ENCODE results near the gene PMVK.
"Not testable (repeated sequence)": the region's sequence is repeated elsewhere in the genome, so short reads cannot be mapped to it uniquely, and the experiment has no call there.

PMVK gene

GRCh38 chr1:154913273-154913672 is 23.2 kb downstream of the PMVK start:
- H3K4me3 Mint-ChIP-seq, result no peak overlapping the region
- H3K27ac Mint-ChIP-seq, result no peak overlapping the region
- H3K4me1 Mint-ChIP-seq, result no peaks in the 10 kb centered on the region
- H3K27me3 Mint-ChIP-seq, result no peaks in the 10 kb centered on the region
- peaks cover 4% of the 10 kb centered on the region for H3K9me3 Mint-ChIP-seq
- H3K36me3 Mint-ChIP-seq, result peaks cover 6% of the 10 kb centered on the region

GRCh38 chr1:154912755-154913154 is 23.8 kb downstream of the PMVK start:
- H3K36me3 Mint-ChIP-seq, result peaks cover 6% of the 10 kb centered on the region
- no peak overlapping the region for H3K27ac Mint-ChIP-seq

GRCh38 chr1:154911691-154912550 is 24.6 kb downstream of the PMVK start:
- H3K9me3 Mint-ChIP-seq, result peaks cover 4% of the 10 kb centered on the region
- peaks cover 5% of the 10 kb centered on the region for H3K36me3 Mint-ChIP-seq
- H3K27me3 Mint-ChIP-seq, result no peaks in the 10 kb centered on the region
- H3K27ac Mint-ChIP-seq, result no peak overlapping the region
- no peak overlapping the region for H3K4me3 Mint-ChIP-seq
- no peaks in the 10 kb centered on the region for H3K4me1 Mint-ChIP-seq

More at GRCh38 chr1:154912755-154913154, 23.8 kb downstream of the PMVK start:
- H3K27me3 Mint-ChIP-seq, result no peaks in the 10 kb centered on the region
- peaks cover 4% of the 10 kb centered on the region for H3K9me3 Mint-ChIP-seq
- no peaks in the 10 kb centered on the region for H3K4me1 Mint-ChIP-seq
- no peak overlapping the region for H3K4me3 Mint-ChIP-seq

- no peaks in the 10 kb centered on the region for H3K4me1 Mint-ChIP-seq
- no peaks in the 10 kb centered on the region for H3K36me3 Mint-ChIP-seq
- no peak overlapping the region for H3K4me3 Mint-ChIP-seq
- H3K27ac Mint-ChIP-seq, result no peak overlapping the region
- H3K9me3 Mint-ChIP-seq, result no peaks in the 10 kb centered on the region
- H3K27me3 Mint-ChIP-seq, result no peaks in the 10 kb centered on the region
Observed at GRCh38 chr1:154910851-154911250, 25.7 kb downstream of the PMVK start.

- Mint-ChIP-seq H3K4me3 (no peak overlapping the region), H3K27me3 (no peaks in the 10 kb centered on the region), H3K27ac (no peak overlapping the region), H3K36me3 (no peaks in the 10 kb centered on the region), H3K9me3 (no peaks in the 10 kb centered on the region), H3K4me1 (no peaks in the 10 kb centered on the region)
Observed at GRCh38 chr1:154908937-154909336, 27.6 kb downstream of the PMVK start.

- H3K4me3 Mint-ChIP-seq, H3K9me3 Mint-ChIP-seq, H3K27ac Mint-ChIP-seq, H3K36me3 Mint-ChIP-seq, H3K27me3 Mint-ChIP-seq, H3K4me1 Mint-ChIP-seq: not testable (repeated sequence)
Observed at GRCh38 chr1:154908129-154908528, 28.4 kb downstream of the PMVK start.

- Mint-ChIP-seq H3K27me3 (no peaks in the 10 kb centered on the region), H3K27ac (no peak overlapping the region), H3K9me3 (no peaks in the 10 kb centered on the region), H3K36me3 (no peaks in the 10 kb centered on the region), H3K4me3 (no peak overlapping the region), H3K4me1 (no peaks in the 10 kb centered on the region)
Observed at GRCh38 chr1:154906621-154907081, 29.9 kb downstream of the PMVK start.

GRCh38 chr1:154902938-154903566 is 33.5 kb downstream of the PMVK start:
- H3K4me3 Mint-ChIP-seq, result no peak overlapping the region
- no peaks in the 10 kb centered on the region for H3K9me3 Mint-ChIP-seq
- no peaks in the 10 kb centered on the region for H3K36me3 Mint-ChIP-seq
- H3K4me1 Mint-ChIP-seq, result no peaks in the 10 kb centered on the region
- H3K27me3 Mint-ChIP-seq, result no peaks in the 10 kb centered on the region
- H3K27ac Mint-ChIP-seq, result no peak overlapping the region

GRCh38 chr1:154901591-154901990 is 34.9 kb downstream of the PMVK start:
- Mint-ChIP-seq H3K27ac (no peak overlapping the region), H3K4me1 (no peaks in the 10 kb centered on the region), H3K27me3 (no peaks in the 10 kb centered on the region), H3K9me3 (no peaks in the 10 kb centered on the region), H3K36me3 (no peaks in the 10 kb centered on the region), H3K4me3 (no peak overlapping the region)

- no peak overlapping the region for H3K4me3 Mint-ChIP-seq
- H3K9me3 Mint-ChIP-seq, result no peaks in the 10 kb centered on the region
- H3K36me3 Mint-ChIP-seq, result no peaks in the 10 kb centered on the region
- no peak overlapping the region for H3K27ac Mint-ChIP-seq
- H3K27me3 Mint-ChIP-seq, result no peaks in the 10 kb centered on the region
- no peaks in the 10 kb centered on the region for H3K4me1 Mint-ChIP-seq
Observed at GRCh38 chr1:154899041-154899440, 37.5 kb downstream of the PMVK start.

GRCh38 chr1:154896771-154897286 is 39.7 kb downstream of the PMVK start:
- Mint-ChIP-seq H3K4me3 (no peak overlapping the region), H3K27ac (no peak overlapping the region), H3K27me3 (no peaks in the 10 kb centered on the region), H3K9me3 (no peaks in the 10 kb centered on the region), H3K4me1 (peaks cover 6% of the 10 kb centered on the region), H3K36me3 (no peaks in the 10 kb centered on the region)

- Mint-ChIP-seq H3K4me3 (no peak overlapping the region), H3K36me3 (no peaks in the 10 kb centered on the region), H3K9me3 (no peaks in the 10 kb centered on the region), H3K27me3 (no peaks in the 10 kb centered on the region), H3K27ac (no peak overlapping the region), H3K4me1 (peaks cover 12% of the 10 kb centered on the region)
Observed at GRCh38 chr1:154895798-154896197, 40.7 kb downstream of the PMVK start.

GRCh38 chr1:154891452-154891851 is 45.1 kb downstream of the PMVK start:
- Mint-ChIP-seq H3K9me3 (no peaks in the 10 kb centered on the region), H3K36me3 (no peaks in the 10 kb centered on the region)

GRCh38 chr1:154888757-154889156 is 47.8 kb downstream of the PMVK start:
- Mint-ChIP-seq H3K27ac (no peak overlapping the region), H3K9me3 (no peaks in the 10 kb centered on the region), H3K27me3 (no peaks in the 10 kb centered on the region), H3K4me1 (peaks cover 12% of the 10 kb centered on the region), H3K4me3 (no peak overlapping the region), H3K36me3 (no peaks in the 10 kb centered on the region)

More at GRCh38 chr1:154891452-154891851, 45.1 kb downstream of the PMVK start:
- Mint-ChIP-seq H3K27ac (no peak overlapping the region), H3K4me3 (no peak overlapping the region), H3K4me1 (peaks cover 12% of the 10 kb centered on the region), H3K27me3 (no peaks in the 10 kb centered on the region)

- Mint-ChIP-seq H3K36me3 (no peaks in the 10 kb centered on the region), H3K27ac (no peak overlapping the region), H3K4me3 (no peak overlapping the region)
Observed at GRCh38 chr1:154886281-154887015, 50.1 kb downstream of the PMVK start.

More at GRCh38 chr1:154886281-154887015, 50.1 kb downstream of the PMVK start:
- no peaks in the 10 kb centered on the region for H3K27me3 Mint-ChIP-seq
- no peaks in the 10 kb centered on the region for H3K9me3 Mint-ChIP-seq
- H3K4me1 Mint-ChIP-seq, result peaks cover 2% of the 10 kb centered on the region
